Measurements from ENCODE around the gene KDM1A.
A peak's percentile ranks its signal among the peaks of the same experiment; 100 is the strongest.

Gene KDM1A

GRCh38 chr1:23122023-23122748 is 102.9 kb downstream of the KDM1A start:
- Mint-ChIP-seq H3K36me3 (peaks cover 4% of the 10 kb centered on the region), H3K4me1 (ENCODE audit: low read depth) (peaks cover 56% of the 10 kb centered on the region), H3K27ac (no peak overlapping the region), H3K9me3 (ENCODE audit: low read depth) (no peaks in the 10 kb centered on the region), H3K4me3 (no peak overlapping the region), H3K27me3 (no peaks in the 10 kb centered on the region)

- Mint-ChIP-seq H3K27ac (no peak overlapping the region), H3K27me3 (no peaks in the 10 kb centered on the region), H3K4me1 (ENCODE audit: low read depth) (peaks cover 54% of the 10 kb centered on the region), H3K9me3 (ENCODE audit: low read depth) (no peaks in the 10 kb centered on the region), H3K4me3 (no peak overlapping the region), H3K36me3 (peaks cover 4% of the 10 kb centered on the region)
Measured at GRCh38 chr1:23122796-23123195, 103.5 kb downstream of the KDM1A start.

GRCh38 chr1:23123528-23123927 is 104.3 kb downstream of the KDM1A start:
- Mint-ChIP-seq H3K27ac (no peak overlapping the region), H3K4me1 (ENCODE audit: low read depth) (peaks cover 51% of the 10 kb centered on the region)

GRCh38 chr1:23124259-23125026 is 105.2 kb downstream of the KDM1A start:
- Mint-ChIP-seq H3K27ac (no peak overlapping the region), H3K27me3 (no peaks in the 10 kb centered on the region), H3K4me3 (no peak overlapping the region), H3K4me1 (ENCODE audit: low read depth) (peaks cover 42% of the 10 kb centered on the region), H3K36me3 (peaks cover 4% of the 10 kb centered on the region), H3K9me3 (ENCODE audit: low read depth) (no peaks in the 10 kb centered on the region)

More at GRCh38 chr1:23123528-23123927, 104.3 kb downstream of the KDM1A start:
- H3K27me3 Mint-ChIP-seq, result no peaks in the 10 kb centered on the region
- peaks cover 4% of the 10 kb centered on the region for H3K36me3 Mint-ChIP-seq
- H3K9me3 Mint-ChIP-seq (ENCODE audit: low read depth), result no peaks in the 10 kb centered on the region
- H3K4me3 Mint-ChIP-seq, result no peak overlapping the region

- Mint-ChIP-seq H3K4me3 (no peak overlapping the region), H3K36me3 (peaks cover 6% of the 10 kb centered on the region), H3K4me1 (ENCODE audit: low read depth) (peaks cover 34% of the 10 kb centered on the region), H3K27ac (no peak overlapping the region), H3K9me3 (ENCODE audit: low read depth) (no peaks in the 10 kb centered on the region), H3K27me3 (no peaks in the 10 kb centered on the region)
Measured at GRCh38 chr1:23125489-23125888, 106.2 kb downstream of the KDM1A start.

- Mint-ChIP-seq H3K9me3 (ENCODE audit: low read depth) (no peaks in the 10 kb centered on the region), H3K4me1 (ENCODE audit: low read depth) (peaks cover 35% of the 10 kb centered on the region), H3K36me3 (peaks cover 8% of the 10 kb centered on the region), H3K27me3 (no peaks in the 10 kb centered on the region), H3K4me3 (no peak overlapping the region), H3K27ac (peak overlapping the region; percentile 19)
Measured at GRCh38 chr1:23126200-23126599, 106.9 kb downstream of the KDM1A start.

GRCh38 chr1:23126801-23127200 is 107.5 kb downstream of the KDM1A start:
- Mint-ChIP-seq H3K4me1 (ENCODE audit: low read depth) (peaks cover 36% of the 10 kb centered on the region), H3K9me3 (ENCODE audit: low read depth) (no peaks in the 10 kb centered on the region), H3K36me3 (peaks cover 9% of the 10 kb centered on the region), H3K4me3 (no peak overlapping the region), H3K27ac (no peak overlapping the region), H3K27me3 (no peaks in the 10 kb centered on the region)

- Mint-ChIP-seq H3K27ac (no peak overlapping the region), H3K4me1 (ENCODE audit: low read depth) (peaks cover 20% of the 10 kb centered on the region)
Measured at GRCh38 chr1:23129846-23130245, 110.6 kb downstream of the KDM1A start.

GRCh38 chr1:23132033-23132432 is 112.8 kb downstream of the KDM1A start:
- no peak overlapping the region for H3K27ac Mint-ChIP-seq
- H3K27me3 Mint-ChIP-seq, result no peaks in the 10 kb centered on the region
- H3K4me1 Mint-ChIP-seq (ENCODE audit: low read depth), result peaks cover 15% of the 10 kb centered on the region
- no peak overlapping the region for H3K4me3 Mint-ChIP-seq
- H3K9me3 Mint-ChIP-seq (ENCODE audit: low read depth), result no peaks in the 10 kb centered on the region
- peaks cover 14% of the 10 kb centered on the region for H3K36me3 Mint-ChIP-seq

More at GRCh38 chr1:23129846-23130245, 110.6 kb downstream of the KDM1A start:
- Mint-ChIP-seq H3K9me3 (ENCODE audit: low read depth) (no peaks in the 10 kb centered on the region), H3K27me3 (no peaks in the 10 kb centered on the region), H3K36me3 (peaks cover 13% of the 10 kb centered on the region), H3K4me3 (no peak overlapping the region)
